Lower lobe of right lung (tissue), 2 donors: Measurements from ENCODE around the gene NPW. TPM values are rescaled to one million over a fixed set of nuclear protein-coding genes. Genes with fewer than 3 reads are reported as not detected.

Source experiments
- ATAC-seq, 2 donors: fragments of 200-7000 bp; cut with Tn5 transposase; one replicate each; pipeline ENCODE4 v1.9.1; 2020 to 2022; ENCODE audit warnings: mild to moderate bottlenecking in 2 of 2, moderate library complexity in 2 of 2
- DNase-seq: peaks from one replicate; pipeline ENCODE4 v3.0.0-alpha.2; 2020
- H3K27ac ChIP-seq: fragments of 200-600 bp; one replicate; pipeline ENCODE4 v1.8.0; 2022
- H3K27me3 ChIP-seq: fragments of 200-600 bp; one replicate; pipeline ENCODE4 v1.8.0; 2022; ENCODE audit warnings: low read depth
- H3K36me3 ChIP-seq: fragments of 200-600 bp; one replicate; pipeline ENCODE4 v1.8.0; 2022; ENCODE audit warnings: mild to moderate bottlenecking
- H3K4me1 ChIP-seq: fragments of 200-600 bp; one replicate; pipeline ENCODE4 v1.8.0; 2022
- H3K4me3 ChIP-seq: fragments of 200-600 bp; one replicate; pipeline ENCODE4 v1.8.0; 2022; ENCODE audit warnings: mild to moderate bottlenecking
- H3K9me3 ChIP-seq: fragments of 200-600 bp; one replicate; pipeline ENCODE4 v1.8.0; 2022
- intact Hi-C: fragments of 100-400 bp; cut with DNase I; formaldehyde crosslinking; loops from one replicate; pipeline ENCODE4 v1.11.0; 2022
- total RNA-seq: library from RNA; stranded (reverse); fragmentation: NEBNext Ultra II Directional; extraction: Animal tissue kit (Norgen Biotek cat#: 25700); gene quantifications from one replicate; pipeline ENCODE4 v1.2.1, GENCODE V29; 2021
- TF ChIP-seq, protein P1 (sequence below): fragments of 200-600 bp; IDR thresholded peaks from one replicate; pipeline ENCODE4 v1.8.0; 2022; ENCODE audit warnings: antibody characterized with exemption, mild to moderate bottlenecking
- donor health status: DM: no; HTN: yes; CAD: no; lungs with severe emphysema.

NPW gene
- total RNA-seq, 1 donor from 2014 or later, result not detected

- peak overlapping the region; percentile 92 for H3K27ac ChIP-seq
- ATAC-seq (no peak), DNase-seq (no peak)
- H3K9me3 ChIP-seq, result no peaks in the 10 kb centered on the region
- intact Hi-C loops, result no loop called here
- peak overlapping the region; percentile 55 for H3K4me3 ChIP-seq
- peaks cover 95% of the 10 kb centered on the region for H3K4me1 ChIP-seq
- TF ChIP-seq, protein P1, sequence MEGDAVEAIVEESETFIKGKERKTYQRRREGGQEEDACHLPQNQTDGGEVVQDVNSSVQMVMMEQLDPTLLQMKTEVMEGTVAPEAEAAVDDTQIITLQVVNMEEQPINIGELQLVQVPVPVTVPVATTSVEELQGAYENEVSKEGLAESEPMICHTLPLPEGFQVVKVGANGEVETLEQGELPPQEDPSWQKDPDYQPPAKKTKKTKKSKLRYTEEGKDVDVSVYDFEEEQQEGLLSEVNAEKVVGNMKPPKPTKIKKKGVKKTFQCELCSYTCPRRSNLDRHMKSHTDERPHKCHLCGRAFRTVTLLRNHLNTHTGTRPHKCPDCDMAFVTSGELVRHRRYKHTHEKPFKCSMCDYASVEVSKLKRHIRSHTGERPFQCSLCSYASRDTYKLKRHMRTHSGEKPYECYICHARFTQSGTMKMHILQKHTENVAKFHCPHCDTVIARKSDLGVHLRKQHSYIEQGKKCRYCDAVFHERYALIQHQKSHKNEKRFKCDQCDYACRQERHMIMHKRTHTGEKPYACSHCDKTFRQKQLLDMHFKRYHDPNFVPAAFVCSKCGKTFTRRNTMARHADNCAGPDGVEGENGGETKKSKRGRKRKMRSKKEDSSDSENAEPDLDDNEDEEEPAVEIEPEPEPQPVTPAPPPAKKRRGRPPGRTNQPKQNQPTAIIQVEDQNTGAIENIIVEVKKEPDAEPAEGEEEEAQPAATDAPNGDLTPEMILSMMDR, result no peak
- H3K36me3 ChIP-seq, result peaks cover 33% of the 10 kb centered on the region
- no peaks in the 10 kb centered on the region for H3K27me3 ChIP-seq
Measured at GRCh38 chr16:2037115-2037514, 17.5 kb downstream of the NPW start.

- no peaks in the 10 kb centered on the region for H3K9me3 ChIP-seq
- DNase-seq (no peak), ATAC-seq (no peak)
- intact Hi-C loops, result no loop called here
- H3K4me1 ChIP-seq, result peaks cover 93% of the 10 kb centered on the region
- peaks cover 33% of the 10 kb centered on the region for H3K36me3 ChIP-seq
- H3K27me3 ChIP-seq, result no peaks in the 10 kb centered on the region
- H3K4me3 ChIP-seq, result peak overlapping the region; percentile 55
- TF ChIP-seq, protein P1, result no peak
- H3K27ac ChIP-seq, result peak overlapping the region; percentile 92
Measured at GRCh38 chr16:2037647-2038381, 18.2 kb downstream of the NPW start.

GRCh38 chr16:2038382-2039231 is 19.0 kb downstream of the NPW start:
- no peak for DNase-seq
- intact Hi-C loops, result no loop called here
- H3K27ac ChIP-seq, result peak overlapping the region; percentile 92
- H3K27me3 ChIP-seq, result no peaks in the 10 kb centered on the region
- peaks cover 33% of the 10 kb centered on the region for H3K36me3 ChIP-seq
- no peaks in the 10 kb centered on the region for H3K9me3 ChIP-seq
- TF ChIP-seq, protein P1, result no peak
- peaks cover 93% of the 10 kb centered on the region for H3K4me1 ChIP-seq
- H3K4me3 ChIP-seq, result peak overlapping the region; percentile 31
- no peak for ATAC-seq

DNA sequence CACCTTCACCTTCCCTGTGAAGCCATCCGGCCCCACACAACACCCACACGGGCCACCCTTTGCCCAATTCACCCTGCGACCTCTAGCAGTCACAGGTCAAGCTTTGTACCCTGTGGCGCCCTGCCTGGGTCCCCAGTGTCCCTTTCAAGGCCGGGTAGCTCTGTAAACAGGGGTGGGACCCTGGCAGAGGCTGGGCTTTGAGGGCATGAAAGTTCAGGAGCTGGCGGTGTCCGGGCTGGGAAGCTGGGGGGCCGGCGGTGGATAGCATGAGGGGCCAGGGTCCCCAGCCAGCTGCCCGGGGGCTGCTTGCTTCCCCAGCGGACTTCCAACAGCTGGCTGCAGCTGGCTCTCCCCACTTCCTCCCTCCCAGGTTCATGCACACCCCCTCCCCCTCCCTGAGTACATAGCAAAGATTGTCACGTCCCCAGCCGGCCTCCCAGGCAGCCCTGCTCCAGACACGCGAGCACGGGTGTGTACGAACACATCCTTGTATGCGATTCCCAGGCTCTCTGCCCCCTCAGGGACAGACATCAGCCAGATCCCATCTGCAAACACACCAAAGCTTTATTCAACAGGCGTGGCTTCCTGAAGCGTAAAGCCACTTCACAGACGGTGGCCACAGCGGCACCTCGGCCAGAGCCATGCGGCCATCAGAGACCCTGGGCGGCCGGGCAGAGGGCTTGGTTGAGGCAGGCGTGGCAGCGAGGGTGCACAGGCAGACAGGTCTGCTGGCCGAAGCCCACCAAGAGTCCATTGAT is 19.9 kb downstream of the NPW start:
- no peaks in the 10 kb centered on the region for H3K9me3 ChIP-seq
- intact Hi-C loops, result no loop called here
- peak overlapping the region; percentile 31 for H3K4me3 ChIP-seq
- ATAC-seq (peak in 1 of 2 donors; percentile 42), DNase-seq (peak; percentile 83)
- TF ChIP-seq, protein P1, result no peak
- no peaks in the 10 kb centered on the region for H3K27me3 ChIP-seq
- H3K4me1 ChIP-seq, result peaks cover 96% of the 10 kb centered on the region
- H3K36me3 ChIP-seq, result peaks cover 33% of the 10 kb centered on the region
- peak overlapping the region; percentile 92 for H3K27ac ChIP-seq

- Histone ChIP-seq H3K27me3 (no peaks in the 10 kb centered on the region), H3K4me1 (peaks cover 97% of the 10 kb centered on the region), H3K9me3 (no peaks in the 10 kb centered on the region), H3K27ac (peak overlapping the region; percentile 92), H3K36me3 (peaks cover 33% of the 10 kb centered on the region), H3K4me3 (peak overlapping the region; percentile 31)
- no peak for DNase-seq
- no peak for ATAC-seq
- TF ChIP-seq, protein P1, result no peak
- intact Hi-C loops, result no loop called here
Measured at GRCh38 chr16:2040041-2040786, 20.6 kb downstream of the NPW start.
